Stimulated activated CD4-positive, alpha-beta T cell treated with anti-CD3 and anti-CD28 coated beads, Interleukin-4, amount 100 ng/mL, for 1 hour (primary cell): ENCODE data around the gene PYHIN1.

ENCODE experiments used
- DNase-seq: peaks from one replicate; pipeline ENCODE4 v3.0.0-alpha.2; 2020

Gene PYHIN1

DNA sequence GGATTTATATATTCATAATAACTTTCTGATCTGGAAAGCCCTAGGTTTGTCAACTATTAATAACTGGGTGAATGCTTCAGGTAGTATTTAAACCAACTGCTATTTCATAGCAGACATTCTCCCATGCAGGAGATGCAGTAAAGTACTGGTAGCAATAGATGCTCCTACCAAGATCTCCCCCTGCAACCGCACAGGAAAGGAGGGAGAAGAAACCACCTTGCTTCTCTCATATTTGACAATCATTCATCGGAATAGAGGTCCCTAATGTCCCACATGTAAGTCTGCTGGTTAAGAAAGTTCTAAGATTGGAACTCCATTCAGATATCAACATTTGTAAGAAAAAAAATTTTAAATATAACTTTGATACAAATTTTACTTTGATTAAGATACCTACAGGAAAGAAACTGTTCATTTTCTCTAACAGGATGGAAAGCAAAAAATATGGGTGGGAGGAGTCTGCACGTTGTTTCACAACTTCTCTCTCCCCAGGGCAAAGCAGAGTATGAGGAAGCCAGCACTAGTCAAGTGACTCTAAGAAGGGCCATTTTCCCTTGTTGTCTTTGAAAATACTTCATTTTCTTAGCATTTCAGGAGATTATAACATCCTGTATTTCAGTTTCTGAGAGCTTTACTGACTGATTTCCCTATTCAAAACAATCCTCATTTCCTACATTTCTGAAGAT lies at the start of gene PYHIN1:
Gene PYHIN1 (plus strand): TSS at position 498 of the 683 bp plus-strand sequence. CDS start 5,359 bp downstream, outside the sequence.
- no peak for DNase-seq

DNA sequence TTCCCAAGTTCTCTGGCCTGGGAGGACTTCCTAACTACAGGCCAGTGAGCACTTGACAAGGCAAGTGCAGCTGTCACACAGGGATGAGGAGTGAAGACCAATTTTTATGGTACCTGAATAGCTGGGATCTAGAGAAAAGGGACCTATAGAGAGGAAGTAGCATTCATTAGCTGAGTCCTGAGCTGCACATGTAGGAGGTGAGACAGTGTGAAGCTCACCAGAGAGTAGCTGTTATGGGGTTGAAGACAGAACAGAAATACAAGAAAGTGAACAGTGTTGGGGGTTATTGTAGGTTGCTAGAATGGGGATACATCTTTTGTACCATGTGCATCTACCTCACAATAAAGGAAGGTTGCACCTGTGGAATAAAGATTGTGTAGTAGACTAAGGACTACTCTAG lies 37.7 kb upstream of the PYHIN1 start:
- DNase-seq: no peak

DNA sequence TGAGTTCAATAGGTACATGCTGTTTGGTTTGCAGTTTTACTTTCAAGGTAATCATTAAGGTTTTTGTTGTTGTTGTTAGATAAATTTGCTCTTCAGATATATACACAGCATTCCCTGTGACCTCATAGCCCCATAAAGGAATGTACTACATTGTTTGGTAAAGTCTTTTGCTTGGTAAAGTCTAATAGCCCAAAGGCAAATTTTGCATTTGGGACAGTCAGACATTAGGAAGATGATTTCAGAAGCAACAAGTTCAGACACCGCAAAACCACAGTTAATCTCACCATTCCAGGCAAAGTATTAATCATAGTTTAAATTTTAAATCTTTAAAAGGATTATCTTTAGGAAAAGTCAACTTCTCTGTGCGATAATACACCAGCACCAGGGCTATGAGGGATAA lies 32.6 kb upstream of the PYHIN1 start:
- no peak for DNase-seq

DNA sequence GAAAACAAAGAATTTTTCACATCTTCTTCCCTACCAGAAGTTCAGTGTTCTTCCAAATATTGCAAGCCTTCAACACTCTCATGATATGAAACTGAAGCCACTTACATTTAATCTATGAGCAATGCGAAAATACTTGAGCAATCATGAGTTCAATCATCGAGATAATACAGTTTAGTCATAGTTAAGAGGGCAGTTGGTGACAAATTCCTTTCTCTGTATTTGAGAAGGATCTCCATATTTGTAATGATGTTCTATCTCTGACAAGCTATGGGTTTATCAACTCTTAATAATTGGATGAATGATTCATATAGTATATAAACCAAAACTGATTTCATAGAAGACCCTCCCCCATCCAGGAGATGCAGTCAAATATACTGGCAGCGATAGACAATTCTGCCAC lies 29.7 kb upstream of the PYHIN1 start:
- DNase-seq: no peak

DNA sequence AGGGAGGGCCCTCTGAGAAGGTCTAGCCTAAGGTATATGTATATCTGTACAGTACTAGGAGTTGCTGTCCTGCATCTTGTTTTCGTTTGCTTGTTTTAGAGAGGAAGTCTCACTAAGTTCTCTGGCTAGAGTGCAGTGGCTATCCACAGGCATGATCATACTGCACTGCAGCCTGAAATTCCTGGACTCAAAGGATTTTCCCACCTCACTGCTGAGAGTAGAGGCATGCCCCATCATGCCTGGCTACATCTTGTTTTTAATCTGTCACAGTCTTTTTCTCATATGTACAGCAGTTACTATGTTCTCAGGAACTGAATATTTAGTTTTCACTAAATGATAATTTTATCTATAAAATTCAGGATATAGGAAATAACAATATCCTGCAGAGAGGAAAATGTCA lies 15.3 kb upstream of the PYHIN1 start:
- no peak for DNase-seq

DNA sequence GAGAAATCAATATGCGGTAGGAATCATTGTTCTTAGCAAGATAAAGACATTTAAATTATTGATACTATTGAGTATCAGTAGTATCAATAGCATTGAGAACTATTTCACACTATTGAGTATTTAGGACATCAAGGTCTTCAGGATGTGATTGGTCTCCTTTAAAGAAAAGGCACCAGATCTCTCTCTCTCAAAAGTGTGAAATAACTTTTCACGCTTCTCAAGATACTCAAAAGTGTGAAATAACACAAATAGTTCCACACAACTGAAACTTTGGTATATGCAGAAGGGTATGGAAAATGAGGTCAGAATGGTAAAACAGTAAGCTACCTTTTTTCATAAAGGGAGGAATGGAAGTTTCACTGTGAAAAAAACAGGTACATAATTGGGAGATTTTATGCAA lies 6.7 kb upstream of the PYHIN1 start:
- no peak for DNase-seq

DNA sequence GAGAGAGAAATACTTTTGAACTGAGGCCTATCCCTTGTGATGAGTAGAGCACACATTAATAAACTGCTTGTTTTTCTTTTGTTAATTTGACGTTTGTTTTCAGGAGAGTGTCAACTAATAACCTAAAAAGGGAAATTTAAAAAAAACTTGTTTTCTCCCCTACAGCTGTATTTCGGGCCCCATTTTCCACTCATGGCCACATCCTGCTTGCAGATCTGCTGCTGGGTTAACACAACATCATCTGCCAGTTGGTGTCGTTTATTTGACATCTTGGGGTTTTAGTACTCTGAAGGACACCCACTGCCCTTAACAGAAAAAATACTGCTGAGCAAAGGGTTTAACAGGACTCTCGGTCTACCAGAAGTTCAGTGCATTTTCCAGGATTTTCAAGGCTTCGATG lies 848 bp upstream of the PYHIN1 start:
- peak; percentile 11 for DNase-seq

DNA sequence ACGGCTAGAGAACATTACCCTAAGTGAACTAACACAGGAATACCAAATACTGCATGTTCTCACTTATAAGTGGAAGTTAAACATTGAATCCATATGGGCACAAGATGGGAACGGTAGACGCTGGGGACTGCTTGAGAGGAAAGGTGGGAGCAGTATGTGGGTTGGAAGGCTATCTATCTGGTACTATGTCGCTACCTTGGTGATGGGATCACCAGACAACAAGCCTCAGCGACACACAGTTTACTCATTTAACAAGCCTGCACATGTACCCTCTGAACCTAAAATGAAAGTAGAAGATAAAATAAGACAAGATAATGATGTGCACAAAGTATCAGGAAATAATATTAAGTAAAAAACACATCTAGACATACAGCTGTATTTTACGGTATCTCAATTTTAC lies 819 bp downstream of the PYHIN1 start:
- no peak for DNase-seq

DNA sequence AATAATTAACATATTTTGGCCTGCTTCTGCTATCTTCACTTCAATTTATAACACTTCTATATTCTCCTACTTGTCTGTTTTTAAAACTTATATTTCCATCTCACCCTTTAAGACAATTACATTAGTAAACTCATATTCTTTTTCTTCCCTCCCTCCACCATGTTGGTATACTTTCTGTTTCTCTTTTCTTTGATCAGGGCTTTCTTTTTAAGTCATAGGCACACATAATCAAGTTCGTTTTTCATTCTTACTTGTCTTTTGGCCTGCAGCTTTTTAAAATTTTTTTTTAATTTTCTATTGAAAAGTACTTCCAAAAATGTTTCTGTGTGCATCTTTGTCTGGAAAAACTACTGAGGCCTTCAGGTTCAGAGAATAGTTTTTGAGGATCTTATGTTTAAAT lies 2.3 kb downstream of the PYHIN1 start:
- DNase-seq: no peak

DNA sequence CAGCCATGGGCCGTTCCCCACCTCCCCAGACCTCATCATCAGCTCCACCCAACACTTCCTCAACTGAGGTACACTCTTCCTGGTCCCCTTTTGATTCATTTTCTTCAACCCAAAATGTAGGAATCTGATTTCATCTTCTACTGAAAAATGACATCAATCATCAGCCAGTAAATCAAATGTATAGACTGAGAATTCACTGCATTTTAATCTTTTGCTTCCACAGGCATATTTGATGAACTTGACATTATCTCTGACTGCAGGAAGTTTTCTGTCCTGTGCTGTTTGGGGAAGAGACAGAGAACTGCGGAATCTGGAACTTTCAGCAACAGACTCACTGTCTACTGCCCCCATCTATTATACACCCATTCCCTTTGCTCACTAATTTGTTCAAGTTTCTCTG lies 7.8 kb downstream of the PYHIN1 start:
- no peak for DNase-seq

DNA sequence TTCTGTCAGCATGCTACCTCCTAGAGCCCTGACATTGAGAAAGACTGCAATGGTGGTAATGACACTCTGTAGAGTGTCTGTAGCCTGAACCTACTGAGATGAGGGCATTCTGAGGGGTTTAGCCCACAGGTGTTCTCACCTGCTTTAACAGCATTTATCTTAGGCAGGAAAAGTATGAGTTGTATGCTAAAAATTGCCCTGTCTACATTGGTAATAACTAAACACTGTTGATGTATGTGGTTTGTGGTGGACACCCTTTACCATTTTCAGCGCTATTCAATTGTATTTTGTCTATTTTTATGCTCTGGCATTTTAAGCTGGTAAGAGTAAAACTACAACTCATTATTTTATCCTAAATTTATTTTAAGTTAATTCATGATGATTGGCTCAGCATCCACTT lies 10.0 kb downstream of the PYHIN1 start:
- DNase-seq: no peak

DNA sequence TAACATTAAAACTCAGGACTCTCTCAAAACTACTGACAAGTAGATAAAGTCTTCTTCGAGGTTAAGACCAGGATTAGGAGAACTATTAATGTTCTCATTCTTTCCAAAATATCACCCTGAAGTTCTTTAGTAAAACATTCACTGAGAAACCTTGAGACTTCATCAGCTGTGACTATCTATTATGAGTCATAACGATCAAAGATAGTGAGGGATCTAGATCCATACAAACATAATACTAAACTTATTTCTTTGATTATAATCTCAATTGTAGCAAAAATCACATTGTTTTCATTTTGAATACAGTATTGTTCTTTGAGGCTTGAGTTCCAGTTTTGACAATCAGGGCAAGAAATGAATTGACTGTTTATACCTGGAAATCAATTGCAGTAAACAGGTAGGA lies 11.1 kb downstream of the PYHIN1 start:
- no peak for DNase-seq

DNA sequence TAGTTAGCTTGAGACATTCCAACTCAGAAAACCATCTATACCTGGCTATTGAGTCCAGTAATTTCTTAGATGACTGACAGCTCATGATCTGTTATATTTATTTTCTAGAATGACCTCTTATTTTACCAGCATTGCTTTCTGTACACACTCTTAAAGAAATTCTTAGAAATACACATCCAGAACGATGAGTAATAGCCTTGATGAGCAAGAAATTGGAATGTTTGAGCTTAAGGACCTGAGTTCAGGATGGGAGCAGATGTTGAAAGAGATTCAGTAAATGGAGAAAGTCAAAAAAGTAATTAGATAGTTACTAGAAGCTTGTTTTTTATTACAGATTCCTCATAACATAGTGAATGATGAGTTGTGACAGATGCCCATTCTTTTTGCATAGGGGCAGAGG lies 11.7 kb downstream of the PYHIN1 start:
- DNase-seq: no peak

DNA sequence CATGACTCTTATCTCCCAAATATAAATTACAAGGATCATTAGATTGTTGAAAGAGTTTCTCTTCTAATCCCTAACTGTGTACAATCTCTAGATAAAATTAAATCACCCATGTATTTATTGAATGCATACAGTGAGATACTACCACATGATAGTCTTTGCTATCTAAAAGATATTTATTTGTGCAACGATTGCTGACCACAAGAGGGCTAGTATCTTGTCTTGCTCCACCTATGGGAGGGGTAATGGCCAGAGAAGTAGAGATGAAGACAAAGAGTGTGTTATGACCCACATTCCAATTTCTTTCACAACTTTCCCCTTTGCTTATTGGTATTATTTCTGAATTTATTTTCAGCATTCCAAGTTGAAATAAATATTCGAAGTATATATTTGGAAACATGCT lies 13.7 kb downstream of the PYHIN1 start:
- DNase-seq: no peak

DNA sequence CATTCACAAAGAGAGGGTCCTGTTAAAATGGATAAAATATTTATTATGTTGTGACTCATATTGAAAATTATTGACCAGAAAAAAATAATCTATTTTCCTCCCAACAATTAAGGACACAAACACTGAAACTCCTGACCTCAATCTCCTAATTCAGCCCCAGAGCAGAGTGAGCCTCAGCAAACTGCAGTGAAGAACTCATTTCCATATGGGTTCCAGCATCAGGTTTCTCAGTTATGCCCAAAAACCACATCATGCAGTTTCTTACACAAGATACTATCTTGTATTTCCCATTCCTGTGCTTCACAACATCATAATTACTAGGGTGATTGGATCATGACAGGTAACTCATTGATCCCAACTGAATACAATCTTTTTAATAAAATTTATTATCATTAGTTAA lies 15.4 kb downstream of the PYHIN1 start:
- DNase-seq: no peak

DNA sequence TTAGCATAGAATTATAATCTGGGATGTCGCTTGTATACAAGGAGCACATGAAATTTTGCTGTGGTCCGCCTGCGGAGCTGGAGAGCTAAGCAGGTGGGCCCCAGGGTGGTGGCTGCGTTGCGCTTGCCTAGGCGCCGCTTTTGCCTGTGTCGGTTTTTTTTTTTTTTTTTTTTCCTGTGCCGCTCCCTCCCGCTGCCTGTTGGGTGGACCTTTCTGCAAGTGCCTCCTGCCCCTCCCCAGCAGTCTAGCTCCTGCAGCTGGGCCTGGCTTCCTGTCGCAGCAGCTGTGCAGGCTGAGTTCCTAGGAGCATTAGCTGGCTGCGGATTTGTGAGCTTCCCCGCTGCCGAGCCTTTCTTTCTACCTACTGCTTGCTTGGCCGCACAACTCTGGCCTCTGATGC lies 20.6 kb downstream of the PYHIN1 start:
- no peak for DNase-seq

DNA sequence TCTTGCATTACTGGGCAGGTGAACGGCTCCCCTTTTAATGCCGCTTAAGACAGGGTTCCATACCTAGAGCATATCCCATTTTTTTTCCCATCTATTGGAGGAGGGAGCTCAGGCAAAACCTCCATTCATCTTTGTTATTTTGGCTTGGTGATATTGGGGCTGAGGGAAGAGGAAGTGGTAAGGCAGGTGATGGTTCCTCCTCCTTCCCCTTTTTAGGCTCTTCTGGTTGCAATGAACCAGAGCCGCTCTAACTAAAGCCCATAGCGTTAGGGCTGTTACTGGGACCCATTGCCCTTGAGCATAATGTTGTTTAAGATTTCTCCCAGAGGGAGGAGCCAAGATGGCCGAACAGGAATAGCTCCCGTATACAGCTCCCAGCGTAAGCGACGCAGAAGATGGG lies 21.1 kb downstream of the PYHIN1 start:
- no peak for DNase-seq

DNA sequence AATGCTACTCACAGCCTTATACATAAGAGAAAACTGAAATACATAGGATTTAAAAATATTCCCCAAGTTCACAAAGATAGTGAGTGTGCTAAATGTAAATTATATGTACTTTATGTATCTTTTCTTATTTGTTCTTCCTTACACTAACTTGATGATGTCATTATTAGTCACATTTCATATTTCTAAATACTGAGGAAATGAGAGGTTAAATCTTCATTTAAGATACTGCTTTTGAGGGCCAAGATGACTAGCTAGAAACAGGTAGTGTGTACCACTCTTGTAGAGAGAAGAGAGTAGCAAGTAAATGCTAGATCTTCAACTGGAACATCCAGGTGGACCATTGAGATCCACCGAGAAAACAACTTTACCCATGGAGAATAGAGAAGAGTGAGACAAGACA lies 29.8 kb downstream of the PYHIN1 start:
- DNase-seq: no peak

DNA sequence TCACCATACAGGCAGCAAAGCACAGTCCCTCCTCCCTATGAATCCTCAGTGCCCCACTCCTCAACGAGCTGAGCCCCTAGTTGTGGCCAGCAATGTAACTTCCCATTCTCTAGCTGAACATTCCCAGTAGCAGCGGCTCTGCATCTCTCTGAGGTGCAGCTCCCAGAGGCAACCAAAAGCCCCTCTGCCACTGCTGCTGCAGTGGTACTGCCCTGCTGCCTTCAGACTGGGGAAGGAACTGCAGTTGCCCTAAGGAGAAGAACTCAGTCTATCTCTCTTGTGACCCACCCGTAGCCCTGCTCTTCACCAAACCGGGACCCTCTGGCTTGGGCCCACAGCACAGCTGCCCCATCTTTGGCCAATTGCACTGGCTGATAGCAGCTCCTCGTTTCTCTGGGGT lies 31.6 kb downstream of the PYHIN1 start:
- DNase-seq: no peak

DNA sequence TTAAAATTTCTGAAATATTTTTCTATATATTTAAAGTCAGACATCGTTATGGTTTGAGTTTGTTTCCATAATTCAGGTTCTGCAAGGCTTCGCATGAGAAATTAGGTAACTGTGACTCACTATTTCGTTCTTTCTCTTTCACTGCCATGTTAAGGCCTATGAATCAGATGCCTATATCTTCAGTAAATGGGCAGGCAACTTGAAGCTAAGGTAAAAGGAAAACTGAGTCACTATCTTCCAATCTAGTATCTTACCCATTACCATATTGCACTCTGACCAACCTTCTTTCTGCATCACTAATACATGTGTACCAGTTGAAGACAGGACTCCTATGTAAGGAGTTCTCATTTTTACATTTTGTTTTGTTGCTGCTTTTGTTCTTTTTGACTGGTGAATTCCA lies 37.8 kb downstream of the PYHIN1 start:
- DNase-seq: no peak

DNA sequence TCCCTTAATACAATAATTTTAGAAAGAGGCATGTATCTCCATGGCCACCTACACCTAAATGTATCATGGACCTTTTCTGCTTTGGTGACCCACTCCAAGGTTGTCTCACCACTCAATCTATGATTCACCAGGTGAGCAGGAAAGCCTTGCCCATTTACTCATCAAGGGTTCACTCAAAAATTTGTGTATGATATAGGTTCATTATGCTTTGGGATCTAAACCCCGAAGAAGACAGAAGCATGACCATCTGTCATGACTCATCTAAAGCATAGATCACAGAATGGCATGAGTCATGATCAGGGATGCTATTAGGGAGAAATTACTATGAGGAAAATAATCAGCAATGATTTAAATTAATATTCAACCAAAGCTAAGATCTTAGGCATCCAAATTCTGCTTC lies 38.5 kb downstream of the PYHIN1 start:
- DNase-seq: no peak

DNA sequence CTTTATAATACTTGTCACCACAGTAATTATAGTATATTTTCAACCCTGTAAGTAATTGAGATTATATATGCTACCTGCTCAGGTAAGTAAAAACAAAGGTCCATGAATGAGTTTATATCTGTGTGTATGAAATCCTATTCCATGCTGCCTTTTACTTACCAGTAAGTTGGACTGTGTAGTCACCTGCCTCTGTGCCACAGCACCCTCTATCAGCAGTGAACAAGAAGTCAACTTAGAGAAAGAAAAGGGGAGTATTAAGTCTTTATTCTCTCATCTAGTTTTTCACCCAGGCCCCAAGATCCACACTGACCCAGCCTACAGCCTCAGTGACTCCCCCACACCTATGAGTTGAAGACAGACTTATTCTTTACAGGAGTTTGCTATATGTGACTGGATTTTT lies 41.5 kb downstream of the PYHIN1 start:
- no peak for DNase-seq

DNA sequence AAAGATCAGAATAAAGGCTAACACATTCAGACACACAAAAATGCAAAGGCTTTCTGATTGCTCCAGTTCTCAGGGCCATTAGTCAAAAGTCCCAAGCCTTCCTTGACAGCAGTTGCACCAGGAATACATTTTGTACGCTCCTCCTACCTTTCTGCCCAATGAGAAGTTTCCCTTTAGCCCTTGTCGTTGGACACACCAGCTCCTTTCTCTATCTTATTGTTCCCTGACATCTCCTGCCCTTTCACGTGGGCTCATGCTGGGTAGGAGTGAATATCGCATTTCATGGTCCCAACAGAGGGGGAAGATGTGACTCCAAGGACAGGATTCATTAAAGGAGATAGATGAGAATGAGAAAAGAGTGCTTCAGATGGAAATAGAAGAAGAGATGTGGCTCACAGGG lies 44.9 kb downstream of the PYHIN1 start:
- DNase-seq: no peak

DNA sequence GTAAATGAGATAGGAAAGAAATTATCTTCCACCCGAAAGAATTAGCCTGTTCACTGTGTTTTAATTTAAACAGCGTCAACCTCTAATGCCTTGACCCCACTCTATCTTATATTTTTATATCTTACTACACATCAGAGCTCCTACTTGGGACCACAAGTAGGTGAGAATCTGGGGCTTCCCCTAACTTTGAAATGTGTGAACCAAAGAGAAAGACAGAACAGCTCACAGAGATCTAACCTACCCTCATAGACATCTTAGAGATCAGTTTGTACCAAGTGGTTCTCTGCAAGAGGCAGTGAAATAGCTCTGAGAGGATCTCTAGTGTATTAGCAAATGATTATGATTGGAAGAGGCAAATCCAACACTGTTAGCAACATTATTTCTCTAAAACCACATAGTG lies 47.4 kb downstream of the PYHIN1 start:
- no peak for DNase-seq

DNA sequence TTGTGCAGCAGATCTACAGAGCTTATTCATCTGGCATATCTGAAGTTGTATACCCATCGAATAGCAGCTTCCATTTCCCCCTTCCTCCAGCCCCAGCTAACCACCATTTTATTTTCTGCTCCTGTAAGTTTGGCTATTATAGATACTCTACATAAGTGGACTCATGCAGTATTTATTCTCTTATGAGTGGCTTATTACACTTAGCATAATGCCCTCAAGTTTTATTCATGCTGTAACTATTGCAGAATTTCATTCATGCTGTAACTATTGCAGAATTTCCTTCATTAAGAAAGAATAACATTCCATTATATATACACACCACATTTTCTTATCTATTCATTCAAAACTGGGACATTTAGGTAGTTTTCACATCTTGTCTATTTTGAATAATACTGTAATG lies 47.9 kb downstream of the PYHIN1 start:
- no peak for DNase-seq

DNA sequence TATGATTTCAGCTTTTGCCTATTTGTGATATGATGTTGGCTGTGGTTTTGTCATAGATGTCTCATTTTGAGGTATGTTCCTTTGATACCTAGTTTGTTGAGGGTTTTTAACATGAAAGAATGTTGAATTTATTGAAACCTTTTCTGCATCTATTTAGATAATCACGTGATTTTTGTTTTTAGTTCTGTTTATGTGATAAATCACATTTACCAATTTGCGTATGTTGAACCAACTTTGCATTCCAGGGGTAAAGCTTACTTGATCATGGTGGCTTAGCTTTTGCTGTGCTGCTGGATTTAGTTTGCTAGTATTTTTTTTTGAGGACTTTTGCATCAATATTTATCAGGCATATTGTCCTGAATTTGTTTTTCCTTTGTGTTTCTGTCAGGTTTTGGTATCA lies 51.9 kb downstream of the PYHIN1 start:
- DNase-seq: no peak
